HepG2 (cell line): ENCODE measurements around the gene GNL3. TPM values are rescaled to one million over a fixed set of nuclear protein-coding genes. Genes with fewer than 3 reads are reported as not detected.

Experiments
- ATAC-seq: fragments of 200-7000 bp; cut with Tn5 transposase; 3 replicates; pipeline ENCODE4 v1.9.1; 2020; ENCODE audit warnings: mild to moderate bottlenecking, moderate library complexity
- BruUV-seq: library from RNA; stranded (reverse); fragments of 400-500 nt; replicated peaks from 2 replicates; lab custom pipeline; 2021; lab: Mats Ljungman, UMichigan
- CTCF ChIA-PET: fragments of 300-600 bp; formaldehyde crosslinking; extraction: SDS; loops from one replicate; lab custom pipeline; 2021; ENCODE audit warnings: low total read pairs, inconsistent platforms, low intra/inter-chr PET ratio; lab: Yijun Ruan, JAX
- POLR2A ChIA-PET: fragments of 350-600 bp; sonication (Branson Sonifier 250); formaldehyde crosslinking; loops from one replicate; lab custom pipeline; 2020; ENCODE audit warnings: antibody characterized with exemption, inconsistent platforms; lab: Yijun Ruan, JAX
- DNase-seq: peaks from one replicate; pipeline ENCODE4 v3.0.0-alpha.2; 2015; ENCODE audit warnings: low spot score
- FAIRE-seq: peaks from 3 replicates; lab custom pipeline; 2011; peaks lifted over from hg19 to GRCh38; lab: Jason Lieb, UNC
- H2AFZ ChIP-seq: one replicate; pipeline ENCODE4 v1.6.1; 2011; ENCODE audit warnings: low read length, inconsistent platforms
- H3K27ac ChIP-seq: fragments of 300-600 bp; 3 replicates; pipeline ENCODE4 v1.8.0; 2011; ENCODE audit warnings: mixed run types, mild to moderate bottlenecking, mixed read lengths, low read length, inconsistent platforms; ENCODE audit not compliant: insufficient read depth; ENCODE audit errors: extremely low read length
- H3K27me3 ChIP-seq, 2 experiments: fragments of 200-600 bp in 1 of 2; 2 replicates in 1 of 2; 3 replicates in 1 of 2; pipeline versions ENCODE4 v1.6.0 to v1.8.0; 2011; ENCODE audit warnings: low read length in 2 of 2, mild to moderate bottlenecking in 2 of 2, moderate library complexity in 2 of 2, inconsistent platforms in 1 of 2; ENCODE audit not compliant: insufficient read depth in 2 of 2, control insufficient read depth in 1 of 2
- H3K36me3 ChIP-seq, 2 experiments: fragments of 200-600 bp in 1 of 2; replicated peaks in 1 of 2; 2 replicates in 1 of 2; 3 replicates in 1 of 2; pipeline versions ENCODE4 v1.5.1 to v1.8.0; 2011; ENCODE audit warnings: low read length in 2 of 2, inconsistent platforms in 1 of 2; ENCODE audit not compliant: insufficient read depth in 2 of 2, control insufficient read depth in 1 of 2
- H3K4me1 ChIP-seq: 2 replicates; pipeline ENCODE4 v1.5.1; 2012; ENCODE audit warnings: low read length, inconsistent platforms; ENCODE audit not compliant: insufficient read depth
- H3K4me2 ChIP-seq: 2 replicates; pipeline ENCODE4 v1.6.0; 2011; ENCODE audit warnings: low read depth, low read length, inconsistent platforms
- H3K4me3 ChIP-seq, 3 experiments: fragments of 200-600 bp in 1 of 3; sonication (generic), shearing (Covaris generic) in 1 of 3; replicated peaks in 1 of 3; 2 replicates each; pipeline ENCODE4 v1.5.1; 2011 to 2016; ENCODE audit warnings: low read length in 3 of 3, inconsistent platforms in 2 of 3, low read depth in 2 of 3, mild to moderate bottlenecking in 2 of 3, control low read depth in 1 of 3, mixed read lengths in 1 of 3; ENCODE audit not compliant: insufficient read depth in 1 of 3
- H3K79me2 ChIP-seq: one replicate; pipeline ENCODE4 v1.6.1; 2011; ENCODE audit warnings: low read length, inconsistent platforms; ENCODE audit not compliant: insufficient read depth
- H3K9ac ChIP-seq: 2 replicates; pipeline ENCODE4 v1.6.0; 2011; ENCODE audit warnings: mild to moderate bottlenecking, low read depth, low read length, inconsistent platforms; ENCODE audit not compliant: insufficient read depth
- H3K9me3 ChIP-seq: 2 replicates; pipeline ENCODE4 v1.5.1; 2012; ENCODE audit warnings: mild to moderate bottlenecking, low read length
- H4K20me1 ChIP-seq: 2 replicates; pipeline ENCODE4 v1.6.0; 2011; ENCODE audit warnings: inconsistent platforms, mild to moderate bottlenecking, low read length, moderate library complexity; ENCODE audit not compliant: insufficient read depth
- DR1 ChIP-seq: sonication (generic); formaldehyde crosslinking; IDR thresholded peaks from 2 replicates; pipeline ENCODE4 v1.8.0; 2021; ENCODE audit warnings: mild to moderate bottlenecking, missing genetic modification reagents, inconsistent platforms
- HHEX ChIP-seq: IDR thresholded peaks from 2 replicates; pipeline ENCODE4 v1.6.1; 2016; ENCODE audit warnings: control low read depth
- HOXA9 ChIP-seq: sonication (generic); formaldehyde crosslinking; IDR thresholded peaks from 2 replicates; pipeline ENCODE4 v1.8.1; 2022; ENCODE audit warnings: missing genetic modification reagents, mild to moderate bottlenecking, moderate library complexity, borderline replicate concordance
- KAT2B ChIP-seq: fragments of 150-350 bp; IDR thresholded peaks from 2 replicates; pipeline ENCODE4 v1.6.1; 2014; ENCODE audit warnings: low read depth, low read length, borderline replicate concordance
- MIER3 ChIP-seq: IDR thresholded peaks from 2 replicates; pipeline ENCODE4 v1.6.1; 2016; ENCODE audit warnings: missing compliant biosample characterization, borderline replicate concordance
- NFIB ChIP-seq: sonication (generic); formaldehyde crosslinking; IDR thresholded peaks from 2 replicates; pipeline ENCODE4 v1.9.0; 2021; ENCODE audit warnings: missing genetic modification reagents, mild to moderate bottlenecking, borderline replicate concordance
- RFXANK ChIP-seq: IDR thresholded peaks from 2 replicates; pipeline ENCODE4 v1.6.1; 2016
- TBL1XR1 ChIP-seq: fragments of 150-350 bp; IDR thresholded peaks from 2 replicates; pipeline ENCODE4 v1.6.1; 2014; ENCODE audit warnings: borderline replicate concordance, low read length; ENCODE audit not compliant: partially characterized antibody
- ZNF10 ChIP-seq: sonication (generic); formaldehyde crosslinking; IDR thresholded peaks from 2 replicates; pipeline ENCODE4 v1.4.0; 2020; ENCODE audit warnings: mild to moderate bottlenecking, low read depth, missing genetic modification reagents, borderline replicate concordance
- ZNF138 ChIP-seq: sonication (generic); formaldehyde crosslinking; IDR thresholded peaks from 2 replicates; pipeline ENCODE4 v1.5.0; 2020; ENCODE audit warnings: mild to moderate bottlenecking, low read depth, missing genetic modification reagents
- ZNF260 ChIP-seq: sonication (generic); formaldehyde crosslinking; IDR thresholded peaks from 2 replicates; pipeline ENCODE4 v1.4.0; 2020; ENCODE audit warnings: missing genetic modification reagents, low read depth, mild to moderate bottlenecking, borderline replicate concordance
- WGBS: methylation state at CpG from one replicate; pipeline ENCODE4 v1.1.6; 2017; ENCODE audit warnings: low lambda C conversion rate; 5-methylcytosine and 5-hydroxymethylcytosine counted together
- in situ Hi-C: cut with HindIII; loops from 2 replicates; pipeline ENCODE4 v1.10.0; 2017; ENCODE audit warnings: low pct_unique_long_range_greater_than_20kb; ENCODE audit not compliant: extremely low pct_ligation_motif_present
- intact Hi-C: fragments of 100-400 bp; cut with micrococcal nuclease; formaldehyde crosslinking; loops from one replicate; pipeline ENCODE4 v1.10.0; 2022; ENCODE audit not compliant: unreplicated experiment
- polyA plus RNA-seq, 8 experiments: library from polyadenylated mRNA; depleted of rRNA in 3 of 8; stranded (reverse) in 7 of 8; unstranded in 1 of 8; fragments of >200 nt; fragmentation: Illumina TruSeq in 4 of 8; extraction: Trizol in 4 of 8; gene quantifications; 2 replicates each; pipeline versions ENCODE4 v1.2.1 to v1.2.3, GENCODE V29; 2011 to 2016; ENCODE audit warnings: low read depth in 4 of 8, missing spikeins in 1 of 8, mixed read lengths in 1 of 8; ENCODE audit not compliant: insufficient read depth in 1 of 8
- total RNA-seq, 5 experiments: library from RNA; depleted of rRNA; stranded (reverse); fragments of >200 nt; fragmentation: Illumina TruSeq; extraction: Trizol; gene quantifications; 2 replicates each; pipeline ENCODE4 v1.2.3, GENCODE V29; 2016; ENCODE audit warnings: low read depth in 1 of 5
- TF ChIP-seq, protein P1 (sequence below): IDR thresholded peaks from 2 replicates; pipeline ENCODE4 v1.6.1; 2016; ENCODE audit warnings: low read depth, borderline replicate concordance
- TF ChIP-seq, protein P2 (sequence below): sonication (generic); formaldehyde crosslinking; IDR thresholded peaks from 2 replicates; pipeline ENCODE4 v1.8.1; 2023; ENCODE audit warnings: mild to moderate bottlenecking, moderate library complexity, missing genetic modification reagents
- TF ChIP-seq, protein P3 (sequence below): sonication (generic); formaldehyde crosslinking; conservative IDR thresholded peaks from 2 replicates; pipeline ENCODE4 v1.8.0; 2022; ENCODE audit warnings: missing genetic modification reagents
- TF ChIP-seq, protein P4 (sequence below): sonication (generic); formaldehyde crosslinking; IDR thresholded peaks from 2 replicates; pipeline ENCODE4 v1.5.0; 2020; ENCODE audit warnings: missing genetic modification reagents, mild to moderate bottlenecking, borderline replicate concordance
- TF ChIP-seq, protein P5 (sequence below): sonication (generic); formaldehyde crosslinking; IDR thresholded peaks from 2 replicates; pipeline ENCODE4 v1.4.0; 2020; ENCODE audit warnings: missing genetic modification reagents, borderline replicate concordance

The GNL3 gene
- total and polyA plus RNA-seq, 2 of the 13 experiments (the other 11 are each of a cell fraction or from before 2014, with no cell fraction given) = 129 to 257 TPM

DNA sequence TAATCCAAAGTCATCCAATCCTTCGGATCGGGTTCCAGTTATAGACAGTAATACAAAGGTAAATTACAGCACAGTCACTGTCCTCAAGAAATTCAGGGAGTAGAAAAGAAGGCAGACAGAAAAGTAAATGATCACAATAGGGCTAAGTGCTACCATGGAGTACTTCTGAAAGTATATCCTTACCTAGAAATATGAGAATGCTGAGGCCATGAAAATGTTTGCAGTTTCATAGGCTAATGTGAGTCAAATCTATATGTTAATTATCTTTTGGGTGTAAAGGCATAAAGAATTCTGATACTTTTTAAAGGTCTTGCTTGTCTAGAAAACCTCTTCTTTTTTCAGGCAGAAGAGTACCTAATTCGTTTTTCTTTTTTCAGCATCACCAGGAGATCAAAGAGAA, 29.9 kb upstream of the GNL3 start (continued):
- TF ChIP-seq, protein P1, sequence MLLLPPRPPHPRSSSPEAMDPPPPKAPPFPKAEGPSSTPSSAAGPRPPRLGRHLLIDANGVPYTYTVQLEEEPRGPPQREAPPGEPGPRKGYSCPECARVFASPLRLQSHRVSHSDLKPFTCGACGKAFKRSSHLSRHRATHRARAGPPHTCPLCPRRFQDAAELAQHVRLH (CRISPR knock-in tag) = no peak
- no peak for TF ChIP-seq RFXANK
- no peak for TF ChIP-seq MIER3 (CRISPR knock-in tag)
- no peak for TF ChIP-seq DR1 (CRISPR knock-in tag)
- TF ChIP-seq NFIB (CRISPR knock-in tag) = no peak
- no peak for TF ChIP-seq ZNF260 (CRISPR knock-in tag)
- TF ChIP-seq, protein P2, sequence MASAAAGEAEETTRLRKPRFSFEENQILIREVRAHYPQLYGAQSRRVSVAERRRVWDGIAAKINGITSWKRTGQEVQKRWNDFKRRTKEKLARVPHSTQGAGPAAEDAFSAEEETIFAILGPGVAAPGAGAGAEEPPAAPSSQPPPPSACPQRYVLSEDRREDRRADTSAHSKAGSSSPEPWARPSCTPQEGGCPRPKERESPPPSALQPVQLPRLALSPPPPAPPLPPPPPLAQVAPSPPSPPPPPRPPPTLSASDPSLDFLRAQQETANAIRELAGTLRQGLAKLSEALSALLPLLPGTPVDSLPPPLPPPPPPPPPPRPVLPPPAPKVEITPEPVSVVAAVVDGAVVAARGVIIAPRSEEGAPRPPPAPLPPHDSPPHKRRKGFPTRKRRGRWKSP (CRISPR knock-in tag) = no peak
- TF ChIP-seq, protein P3, sequence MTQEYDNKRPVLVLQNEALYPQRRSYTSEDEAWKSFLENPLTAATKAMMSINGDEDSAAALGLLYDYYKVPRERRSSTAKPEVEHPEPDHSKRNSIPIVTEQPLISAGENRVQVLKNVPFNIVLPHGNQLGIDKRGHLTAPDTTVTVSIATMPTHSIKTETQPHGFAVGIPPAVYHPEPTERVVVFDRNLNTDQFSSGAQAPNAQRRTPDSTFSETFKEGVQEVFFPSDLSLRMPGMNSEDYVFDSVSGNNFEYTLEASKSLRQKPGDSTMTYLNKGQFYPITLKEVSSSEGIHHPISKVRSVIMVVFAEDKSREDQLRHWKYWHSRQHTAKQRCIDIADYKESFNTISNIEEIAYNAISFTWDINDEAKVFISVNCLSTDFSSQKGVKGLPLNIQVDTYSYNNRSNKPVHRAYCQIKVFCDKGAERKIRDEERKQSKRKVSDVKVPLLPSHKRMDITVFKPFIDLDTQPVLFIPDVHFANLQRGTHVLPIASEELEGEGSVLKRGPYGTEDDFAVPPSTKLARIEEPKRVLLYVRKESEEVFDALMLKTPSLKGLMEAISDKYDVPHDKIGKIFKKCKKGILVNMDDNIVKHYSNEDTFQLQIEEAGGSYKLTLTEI (CRISPR knock-in tag) = no peak
- TF ChIP-seq, all 625 proteins: peak for 0

DNA sequence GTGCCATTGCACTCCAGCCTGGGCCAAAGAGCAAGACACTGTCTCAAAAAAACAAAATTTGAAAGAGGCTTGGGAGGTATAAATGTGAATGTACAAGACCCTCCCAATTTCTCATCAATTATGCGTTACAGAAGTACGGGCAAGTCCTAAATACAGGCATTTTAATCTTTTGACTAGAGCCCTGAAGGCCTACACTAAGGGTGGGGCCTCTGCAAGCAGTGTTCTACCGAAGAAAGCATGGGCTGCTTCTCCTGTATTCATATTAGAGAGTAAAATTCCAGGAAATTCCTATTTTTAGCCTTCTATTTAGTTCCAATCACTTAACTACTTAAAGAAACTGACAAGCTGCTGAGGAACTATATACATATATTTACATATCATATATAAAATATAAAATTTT, 25.8 kb upstream of the GNL3 start:
- ATAC-seq (no peak), FAIRE-seq (no peak), DNase-seq (no peak)
- no peak overlapping the region for H3K4me3 ChIP-seq
- H3K27me3 ChIP-seq = no peaks in the 10 kb centered on the region
- H3K36me3 ChIP-seq = peaks cover 17 to 54% of the 10 kb centered on the region in 2 experiments
- H3K4me1 ChIP-seq = peaks cover 5% of the 10 kb centered on the region; the same call in 1 of the 2 replicates
- no peak overlapping the region for H2AFZ ChIP-seq
- ChIA-PET POLR2A (no interaction called here), CTCF (no interaction called here)
- H3K79me2 ChIP-seq = no peaks in the 10 kb centered on the region
- intact Hi-C loops = no loop called here
- no peaks in the 10 kb centered on the region for H3K9me3 ChIP-seq
- 78% methylated on average over 3 of the region's 3 CpGs for WGBS
- in situ Hi-C loops = no loop called here
- no peak overlapping the region for H3K27ac ChIP-seq
- no peak overlapping the region for H3K9ac ChIP-seq
- H4K20me1 ChIP-seq = no peaks in the 10 kb centered on the region
- H3K4me2 ChIP-seq = no peak overlapping the region
- no TSS peak for BruUV-seq
- TF ChIP-seq ZNF138 (CRISPR knock-in tag) (no peak), HHEX (no peak), ZNF10 (no peak), TBL1XR1 (no peak), KAT2B (no peak), HOXA9 (no peak)
- TF ChIP-seq, protein P4, sequence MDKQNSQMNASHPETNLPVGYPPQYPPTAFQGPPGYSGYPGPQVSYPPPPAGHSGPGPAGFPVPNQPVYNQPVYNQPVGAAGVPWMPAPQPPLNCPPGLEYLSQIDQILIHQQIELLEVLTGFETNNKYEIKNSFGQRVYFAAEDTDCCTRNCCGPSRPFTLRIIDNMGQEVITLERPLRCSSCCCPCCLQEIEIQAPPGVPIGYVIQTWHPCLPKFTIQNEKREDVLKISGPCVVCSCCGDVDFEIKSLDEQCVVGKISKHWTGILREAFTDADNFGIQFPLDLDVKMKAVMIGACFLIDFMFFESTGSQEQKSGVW (CRISPR knock-in tag) = no peak
- TF ChIP-seq, protein P5, sequence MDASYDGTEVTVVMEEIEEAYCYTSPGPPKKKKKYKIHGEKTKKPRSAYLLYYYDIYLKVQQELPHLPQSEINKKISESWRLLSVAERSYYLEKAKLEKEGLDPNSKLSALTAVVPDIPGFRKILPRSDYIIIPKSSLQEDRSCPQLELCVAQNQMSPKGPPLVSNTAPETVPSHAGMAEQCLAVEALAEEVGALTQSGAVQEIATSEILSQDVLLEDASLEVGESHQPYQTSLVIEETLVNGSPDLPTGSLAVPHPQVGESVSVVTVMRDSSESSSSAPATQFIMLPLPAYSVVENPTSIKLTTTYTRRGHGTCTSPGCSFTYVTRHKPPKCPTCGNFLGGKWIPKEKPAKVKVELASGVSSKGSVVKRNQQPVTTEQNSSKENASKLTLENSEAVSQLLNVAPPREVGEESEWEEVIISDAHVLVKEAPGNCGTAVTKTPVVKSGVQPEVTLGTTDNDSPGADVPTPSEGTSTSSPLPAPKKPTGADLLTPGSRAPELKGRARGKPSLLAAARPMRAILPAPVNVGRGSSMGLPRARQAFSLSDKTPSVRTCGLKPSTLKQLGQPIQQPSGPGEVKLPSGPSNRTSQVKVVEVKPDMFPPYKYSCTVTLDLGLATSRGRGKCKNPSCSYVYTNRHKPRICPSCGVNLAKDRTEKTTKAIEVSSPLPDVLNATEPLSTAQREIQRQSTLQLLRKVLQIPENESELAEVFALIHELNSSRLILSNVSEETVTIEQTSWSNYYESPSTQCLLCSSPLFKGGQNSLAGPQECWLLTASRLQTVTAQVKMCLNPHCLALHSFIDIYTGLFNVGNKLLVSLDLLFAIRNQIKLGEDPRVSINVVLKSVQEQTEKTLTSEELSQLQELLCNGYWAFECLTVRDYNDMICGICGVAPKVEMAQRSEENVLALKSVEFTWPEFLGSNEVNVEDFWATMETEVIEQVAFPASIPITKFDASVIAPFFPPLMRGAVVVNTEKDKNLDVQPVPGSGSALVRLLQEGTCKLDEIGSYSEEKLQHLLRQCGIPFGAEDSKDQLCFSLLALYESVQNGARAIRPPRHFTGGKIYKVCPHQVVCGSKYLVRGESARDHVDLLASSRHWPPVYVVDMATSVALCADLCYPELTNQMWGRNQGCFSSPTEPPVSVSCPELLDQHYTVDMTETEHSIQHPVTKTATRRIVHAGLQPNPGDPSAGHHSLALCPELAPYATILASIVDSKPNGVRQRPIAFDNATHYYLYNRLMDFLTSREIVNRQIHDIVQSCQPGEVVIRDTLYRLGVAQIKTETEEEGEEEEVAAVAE (CRISPR knock-in tag) = no peak
